ENCODE data around the gene TBC1D20. TPM values are rescaled to one million over a fixed set of nuclear protein-coding genes. Genes with fewer than 3 reads are reported as not detected.
A peak's percentile ranks its signal among the peaks of the same experiment; 100 is the strongest.
"Not testable (repeated sequence)": the region's sequence is repeated elsewhere in the genome, so short reads cannot be mapped to it uniquely, and the experiment has no call there.

The TBC1D20 gene, protein sequence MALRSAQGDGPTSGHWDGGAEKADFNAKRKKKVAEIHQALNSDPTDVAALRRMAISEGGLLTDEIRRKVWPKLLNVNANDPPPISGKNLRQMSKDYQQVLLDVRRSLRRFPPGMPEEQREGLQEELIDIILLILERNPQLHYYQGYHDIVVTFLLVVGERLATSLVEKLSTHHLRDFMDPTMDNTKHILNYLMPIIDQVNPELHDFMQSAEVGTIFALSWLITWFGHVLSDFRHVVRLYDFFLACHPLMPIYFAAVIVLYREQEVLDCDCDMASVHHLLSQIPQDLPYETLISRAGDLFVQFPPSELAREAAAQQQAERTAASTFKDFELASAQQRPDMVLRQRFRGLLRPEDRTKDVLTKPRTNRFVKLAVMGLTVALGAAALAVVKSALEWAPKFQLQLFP
- 30.9 TPM for total RNA-seq

DNA sequence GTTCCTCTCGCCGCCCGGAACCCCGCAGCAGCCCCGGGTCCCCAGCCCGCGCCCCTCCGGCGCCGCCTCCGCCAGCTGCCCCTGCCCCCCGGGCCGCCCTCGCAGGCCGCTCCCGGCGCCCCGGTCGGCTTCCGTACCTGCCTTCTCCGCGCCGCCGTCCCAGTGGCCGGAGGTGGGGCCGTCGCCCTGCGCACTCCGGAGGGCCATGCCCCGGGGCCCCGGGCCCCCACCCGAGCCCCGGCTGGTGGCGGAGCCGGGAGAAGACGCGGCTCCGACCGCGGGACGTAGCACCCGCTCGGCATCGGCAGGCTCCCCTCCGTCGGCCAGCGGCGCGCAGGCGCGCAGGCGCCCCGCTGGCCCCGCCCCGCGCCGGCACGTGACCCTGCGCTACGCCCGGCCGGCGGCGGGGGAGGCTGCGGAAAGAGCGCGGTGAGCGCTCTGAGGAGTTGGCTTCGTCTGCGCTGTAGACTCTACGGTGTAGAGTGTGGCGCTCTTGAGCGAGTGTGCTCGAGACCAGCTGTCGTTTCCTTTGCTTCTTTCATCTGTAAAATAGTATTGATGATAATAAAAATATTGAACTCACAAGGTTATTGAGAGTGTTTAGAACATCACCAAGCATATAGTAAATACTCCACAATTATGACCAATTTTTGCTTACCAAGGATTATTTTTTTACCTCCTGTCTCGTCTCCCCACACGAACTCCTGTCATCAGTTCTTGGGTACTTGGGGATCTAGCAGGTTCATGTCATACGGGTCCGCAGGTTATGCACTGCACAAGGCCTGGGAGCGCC lies at the start of gene TBC1D20:
TSS of gene TBC1D20 (minus strand) at position 335 of the 793 bp plus-strand sequence. CDS start at position 207, 128 bp downstream.
- H3K27me3 ChIP-seq, result no peaks in the 10 kb centered on the region
- no peaks in the 10 kb centered on the region for H3K36me3 ChIP-seq
- H3K9me3 ChIP-seq, result no peaks in the 10 kb centered on the region
- TF ChIP-seq POLR2AphosphoS5 (IDR thresholded peaks at IDR 0.05; ENCODE audit: insufficient read depth in 1 of 2, low read depth in 1 of 2) (peak; percentile 24 to 39), POLR2A (IDR thresholded peaks at IDR 0.05) (peak in 1 of 2 donors; percentile 90)
- TF ChIP-seq, protein P1, sequence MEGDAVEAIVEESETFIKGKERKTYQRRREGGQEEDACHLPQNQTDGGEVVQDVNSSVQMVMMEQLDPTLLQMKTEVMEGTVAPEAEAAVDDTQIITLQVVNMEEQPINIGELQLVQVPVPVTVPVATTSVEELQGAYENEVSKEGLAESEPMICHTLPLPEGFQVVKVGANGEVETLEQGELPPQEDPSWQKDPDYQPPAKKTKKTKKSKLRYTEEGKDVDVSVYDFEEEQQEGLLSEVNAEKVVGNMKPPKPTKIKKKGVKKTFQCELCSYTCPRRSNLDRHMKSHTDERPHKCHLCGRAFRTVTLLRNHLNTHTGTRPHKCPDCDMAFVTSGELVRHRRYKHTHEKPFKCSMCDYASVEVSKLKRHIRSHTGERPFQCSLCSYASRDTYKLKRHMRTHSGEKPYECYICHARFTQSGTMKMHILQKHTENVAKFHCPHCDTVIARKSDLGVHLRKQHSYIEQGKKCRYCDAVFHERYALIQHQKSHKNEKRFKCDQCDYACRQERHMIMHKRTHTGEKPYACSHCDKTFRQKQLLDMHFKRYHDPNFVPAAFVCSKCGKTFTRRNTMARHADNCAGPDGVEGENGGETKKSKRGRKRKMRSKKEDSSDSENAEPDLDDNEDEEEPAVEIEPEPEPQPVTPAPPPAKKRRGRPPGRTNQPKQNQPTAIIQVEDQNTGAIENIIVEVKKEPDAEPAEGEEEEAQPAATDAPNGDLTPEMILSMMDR (IDR thresholded peaks at IDR 0.05), result no peak
- H3K27ac ChIP-seq, result peak within 1 kb of the TSS; percentile 91
- peak within 1 kb of the TSS; percentile 84 to 90 for H3K4me3 ChIP-seq
- peaks cover 42% of the 10 kb centered on the region for H3K4me1 ChIP-seq
- intact Hi-C loops (cut with DNase I), result no loop called here
- no peak for DNase-seq (ENCODE audit: extremely low spot score in 2 of 2)

DNA sequence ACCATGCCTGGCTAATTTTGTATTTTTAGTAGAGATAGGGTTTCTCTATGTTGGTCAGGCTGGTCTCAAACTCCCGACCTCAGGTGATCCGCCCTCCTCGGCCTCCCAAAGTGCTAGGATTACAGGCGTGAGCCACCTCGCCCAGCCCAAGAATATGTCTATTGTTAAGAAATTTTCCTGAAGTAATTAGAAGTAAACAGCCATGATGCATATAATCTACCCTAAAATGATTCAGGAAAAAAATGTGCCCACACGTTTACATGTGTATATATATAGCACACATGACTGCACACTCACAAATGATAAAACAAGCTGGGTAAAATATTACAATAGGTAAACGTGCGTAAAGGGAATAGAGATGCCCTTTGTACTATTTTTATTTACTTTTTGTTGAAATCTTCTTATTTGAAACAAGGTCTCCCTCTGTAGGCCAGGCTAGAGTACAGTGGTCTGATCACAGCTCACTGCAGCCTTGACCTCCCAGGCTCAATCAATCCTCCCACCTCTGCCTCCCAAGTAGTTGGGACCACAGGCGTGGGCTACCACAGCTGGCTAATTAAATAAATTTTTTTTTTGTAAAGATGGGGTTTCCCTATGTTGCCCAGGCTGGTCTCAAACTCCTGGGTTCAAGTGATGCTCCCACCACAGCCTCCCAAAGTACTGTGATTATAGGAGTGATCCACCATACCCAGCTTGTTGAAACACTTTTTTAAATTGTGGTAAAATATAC lies 48.2 kb upstream of the TBC1D20 start:
- intact Hi-C loops (cut with DNase I), result not testable (repeated sequence)

DNA sequence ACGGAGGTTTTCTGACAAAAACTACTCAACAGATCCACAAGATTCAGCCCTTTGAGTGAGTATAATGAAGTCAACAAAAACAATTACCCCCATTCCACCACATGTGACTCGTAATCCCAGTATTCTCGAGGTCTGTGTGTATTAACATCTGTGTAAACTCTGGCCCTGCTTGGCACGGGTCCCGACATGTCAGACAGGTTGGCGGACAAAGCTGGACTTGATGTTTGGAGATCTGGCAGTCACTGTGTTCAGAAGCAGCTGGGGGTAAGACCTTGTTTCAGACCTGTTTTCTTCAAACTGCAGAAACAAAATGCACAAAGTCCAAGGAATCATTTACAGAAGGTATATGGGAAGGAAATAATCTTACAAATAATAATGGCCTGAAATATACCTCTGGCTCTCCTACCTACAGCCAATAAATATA lies 46.0 kb upstream of the TBC1D20 start:
- peaks cover 0 to 28% of the 10 kb centered on the region in 2 donors for H3K36me3 ChIP-seq

More for the DNA sequence above, 48.2 kb upstream of the TBC1D20 start:
- not testable (repeated sequence) for DNase-seq (ENCODE audit: extremely low spot score in 2 of 2); H3K9me3 ChIP-seq; H3K27me3 ChIP-seq; H3K27ac ChIP-seq; H3K4me3 ChIP-seq
- H3K4me1 ChIP-seq, result peaks cover 51% of the 10 kb centered on the region
- H3K36me3 ChIP-seq, result peaks cover 0 to 18% of the 10 kb centered on the region in 2 donors

DNA sequence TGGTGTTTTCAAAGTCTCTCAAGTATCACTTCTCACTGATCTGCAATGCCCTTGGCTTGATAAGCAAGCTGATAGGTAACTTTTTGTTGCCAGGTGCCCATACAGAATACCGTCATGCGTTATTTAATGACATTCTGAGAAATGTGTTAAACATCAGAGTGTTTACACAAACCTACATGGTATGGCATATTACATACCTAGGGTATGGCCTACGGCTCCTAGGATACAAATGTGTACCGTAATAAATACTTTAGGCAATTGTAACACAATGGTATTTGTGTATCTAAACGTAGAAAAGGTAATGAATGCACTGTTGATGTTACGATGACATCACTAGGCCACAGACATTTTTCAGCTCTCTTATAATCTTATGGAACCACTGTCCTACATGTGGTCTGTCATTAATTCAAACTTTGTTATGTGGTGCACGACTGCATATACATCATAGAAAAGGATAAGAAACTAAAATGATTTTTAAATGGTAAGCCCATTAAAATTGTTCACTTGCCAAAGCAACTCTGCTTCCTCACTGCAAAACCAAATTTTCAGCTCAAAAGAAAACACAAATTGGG lies 45.5 kb upstream of the TBC1D20 start:
- Histone ChIP-seq H3K27me3 (no peaks in the 10 kb centered on the region), H3K4me1 (peaks cover 42% of the 10 kb centered on the region), H3K27ac (no peak overlapping the region), H3K36me3 (peaks cover 0 to 33% of the 10 kb centered on the region in 2 donors), H3K4me3 (no peak overlapping the region), H3K9me3 (no peaks in the 10 kb centered on the region)
- DNase-seq (ENCODE audit: extremely low spot score in 2 of 2), result no peak
- intact Hi-C loops (cut with DNase I), result no loop called here
- no peak for TF ChIP-seq POLR2AphosphoS5 (IDR thresholded peaks at IDR 0.05; ENCODE audit: insufficient read depth in 1 of 2, low read depth in 1 of 2)
- TF ChIP-seq, protein P1 (IDR thresholded peaks at IDR 0.05), result no peak
- no peak for TF ChIP-seq POLR2A (IDR thresholded peaks at IDR 0.05)

More for the DNA sequence above, 46.0 kb upstream of the TBC1D20 start:
- H3K4me3 ChIP-seq; H3K27me3 ChIP-seq; H3K27ac ChIP-seq; intact Hi-C loops (cut with DNase I); H3K9me3 ChIP-seq; DNase-seq (ENCODE audit: extremely low spot score in 2 of 2): not testable (repeated sequence)
- peaks cover 48% of the 10 kb centered on the region for H3K4me1 ChIP-seq

- no peaks in the 10 kb centered on the region for H3K27me3 ChIP-seq
- TF ChIP-seq, protein P1 (IDR thresholded peaks at IDR 0.05), result no peak
- no peak for TF ChIP-seq POLR2A (IDR thresholded peaks at IDR 0.05)
- TF ChIP-seq POLR2AphosphoS5 (IDR thresholded peaks at IDR 0.05; ENCODE audit: insufficient read depth in 1 of 2, low read depth in 1 of 2), result no peak
- H3K9me3 ChIP-seq, result no peaks in the 10 kb centered on the region
- intact Hi-C loops (cut with DNase I), result no loop called here
- no peak overlapping the region for H3K4me3 ChIP-seq
- peaks cover 36% of the 10 kb centered on the region for H3K4me1 ChIP-seq
- H3K36me3 ChIP-seq, result peaks cover 0 to 40% of the 10 kb centered on the region in 2 donors
- H3K27ac ChIP-seq, result no peak overlapping the region
- DNase-seq (ENCODE audit: extremely low spot score in 2 of 2), result no peak
These were observed 44.8 kb upstream of the TBC1D20 start for GRCh38 chr20:507006-507758.

All from vagina (tissue), 2 donors.